ENCODE results near the gene PCDHB9.
"Not testable (repeated sequence)": the region's sequence is repeated elsewhere in the genome, so short reads cannot be mapped to it uniquely, and the experiment has no call there.

The PCDHB9 gene

GRCh38 chr5:141179371-141179770 lies 7.6 kb upstream of the PCDHB9 start:
- Mint-ChIP-seq H3K9me3 (peaks cover 13 to 24% of the 10 kb centered on the region in 2 donors), H3K27me3 (peaks cover 23% of the 10 kb centered on the region)
- not testable (repeated sequence) for H3K27ac Mint-ChIP-seq, ATAC-seq, DNase-seq, H3K4me3 Mint-ChIP-seq, H3K4me1 Mint-ChIP-seq

GRCh38 chr5:141179876-141180275 lies 7.1 kb upstream of the PCDHB9 start:
- ATAC-seq, H3K4me3 Mint-ChIP-seq, DNase-seq, H3K4me1 Mint-ChIP-seq, H3K27ac Mint-ChIP-seq: not testable (repeated sequence)
- Mint-ChIP-seq H3K27me3 (peaks cover 28% of the 10 kb centered on the region), H3K9me3 (peaks cover 13 to 26% of the 10 kb centered on the region in 2 donors)

GRCh38 chr5:141180313-141180712 lies 6.6 kb upstream of the PCDHB9 start:
- H3K9me3 Mint-ChIP-seq, result peaks cover 13 to 24% of the 10 kb centered on the region in 2 donors
- no peak for DNase-seq
- peaks cover 33% of the 10 kb centered on the region for H3K27me3 Mint-ChIP-seq
- H3K4me3 Mint-ChIP-seq, result no peak overlapping the region
- H3K4me1 Mint-ChIP-seq, result no peaks in the 10 kb centered on the region
- ATAC-seq, result no peak
- no peak overlapping the region for H3K27ac Mint-ChIP-seq

- no peak for DNase-seq
- no peak within 1 kb of the TSS for H3K27ac Mint-ChIP-seq
- peaks cover 42% of the 10 kb centered on the region for H3K27me3 Mint-ChIP-seq
- H3K4me1 Mint-ChIP-seq, result no peaks in the 10 kb centered on the region
- H3K4me3 Mint-ChIP-seq, result no peak within 1 kb of the TSS
- H3K9me3 Mint-ChIP-seq, result peaks cover 18 to 24% of the 10 kb centered on the region in 2 donors
- no peak for ATAC-seq
These were observed 4.7 kb upstream of the PCDHB9 start, which contains the start of gene PCDHB16 for GRCh38 chr5:141182248-141182647. PCDHB16 (plus strand) TSS chr5:141182387; CDS start chr5:141182560, 173 bp downstream.

- H3K4me1 Mint-ChIP-seq, DNase-seq, H3K27ac Mint-ChIP-seq, H3K4me3 Mint-ChIP-seq, ATAC-seq: not testable (repeated sequence)
- peaks cover 24 to 26% of the 10 kb centered on the region in 2 donors for H3K9me3 Mint-ChIP-seq
- H3K27me3 Mint-ChIP-seq, result peaks cover 59% of the 10 kb centered on the region
These were observed 2.7 kb upstream of the PCDHB9 start for GRCh38 chr5:141184117-141184855.

GRCh38 chr5:141188682-141189081 lies 1.7 kb downstream of the PCDHB9 start:
- H3K27me3 Mint-ChIP-seq, result peaks cover 76% of the 10 kb centered on the region
- ATAC-seq, H3K27ac Mint-ChIP-seq, H3K4me1 Mint-ChIP-seq, H3K4me3 Mint-ChIP-seq, DNase-seq: not testable (repeated sequence)
- H3K9me3 Mint-ChIP-seq, result peaks cover 17 to 25% of the 10 kb centered on the region in 2 donors

- not testable (repeated sequence) for H3K4me1 Mint-ChIP-seq, DNase-seq
- H3K27me3 Mint-ChIP-seq, result peaks cover 77% of the 10 kb centered on the region
These were observed 2.2 kb downstream of the PCDHB9 start for GRCh38 chr5:141189131-141189530.

GRCh38 chr5:141192110-141192725 lies 5.3 kb downstream of the PCDHB9 start, which contains the start of gene PCDHB10:
PCDHB10 (plus strand) TSS chr5:141192353; CDS start chr5:141192553, 200 bp downstream.
- Mint-ChIP-seq H3K27me3 (peaks cover 56% of the 10 kb centered on the region), H3K4me3 (no peak within 1 kb of the TSS), H3K4me1 (no peaks in the 10 kb centered on the region), H3K27ac (no peak within 1 kb of the TSS), H3K9me3 (peaks cover 19 to 24% of the 10 kb centered on the region in 2 donors)
- no peak for ATAC-seq
- DNase-seq, result peak in 1 of 2 donors; percentile 20

More at GRCh38 chr5:141189131-141189530, 2.2 kb downstream of the PCDHB9 start:
- not testable (repeated sequence) for H3K4me3 Mint-ChIP-seq, H3K27ac Mint-ChIP-seq, ATAC-seq
- H3K9me3 Mint-ChIP-seq, result peaks cover 16 to 25% of the 10 kb centered on the region in 2 donors

- H3K4me3 Mint-ChIP-seq, H3K27ac Mint-ChIP-seq, ATAC-seq, H3K4me1 Mint-ChIP-seq, DNase-seq: not testable (repeated sequence)
- peaks cover 42% of the 10 kb centered on the region for H3K27me3 Mint-ChIP-seq
- peaks cover 25 to 45% of the 10 kb centered on the region in 2 donors for H3K9me3 Mint-ChIP-seq
These were observed 7.4 kb downstream of the PCDHB9 start for GRCh38 chr5:141194332-141194731.

GRCh38 chr5:141196363-141196762 lies 9.4 kb downstream of the PCDHB9 start:
- DNase-seq (no peak), ATAC-seq (no peak)
- no peaks in the 10 kb centered on the region for H3K4me1 Mint-ChIP-seq
- H3K27me3 Mint-ChIP-seq, result peaks cover 44% of the 10 kb centered on the region
- H3K27ac Mint-ChIP-seq, result no peak overlapping the region
- peaks cover 25 to 53% of the 10 kb centered on the region in 2 donors for H3K9me3 Mint-ChIP-seq
- no peak overlapping the region for H3K4me3 Mint-ChIP-seq

GRCh38 chr5:141199359-141200235 lies 12.6 kb downstream of the PCDHB9 start, which contains the start of gene PCDHB11:
PCDHB11 (plus strand) TSS chr5:141199627; CDS start chr5:141199775, 148 bp downstream.
- DNase-seq (no peak), ATAC-seq (no peak)
- Mint-ChIP-seq H3K27ac (no peak within 1 kb of the TSS), H3K4me3 (no peak within 1 kb of the TSS), H3K9me3 (peaks cover 14 to 61% of the 10 kb centered on the region in 2 donors), H3K27me3 (peaks cover 39% of the 10 kb centered on the region), H3K4me1 (no peaks in the 10 kb centered on the region)

GRCh38 chr5:141201126-141201525 lies 14.2 kb downstream of the PCDHB9 start:
- H3K9me3 Mint-ChIP-seq, result peaks cover 14 to 58% of the 10 kb centered on the region in 2 donors
- peaks cover 49% of the 10 kb centered on the region for H3K27me3 Mint-ChIP-seq
- ATAC-seq, H3K4me3 Mint-ChIP-seq, H3K27ac Mint-ChIP-seq, DNase-seq, H3K4me1 Mint-ChIP-seq: not testable (repeated sequence)

- not testable (repeated sequence) for ATAC-seq, H3K4me1 Mint-ChIP-seq, H3K4me3 Mint-ChIP-seq, H3K27ac Mint-ChIP-seq, DNase-seq
- H3K27me3 Mint-ChIP-seq, result peaks cover 49% of the 10 kb centered on the region
- peaks cover 14 to 53% of the 10 kb centered on the region in 2 donors for H3K9me3 Mint-ChIP-seq
These were observed 14.7 kb downstream of the PCDHB9 start for GRCh38 chr5:141201646-141202045.

- H3K4me3 Mint-ChIP-seq, result no peak within 1 kb of the TSS
- peaks cover 0 to 12% of the 10 kb centered on the region in 2 donors for H3K9me3 Mint-ChIP-seq
- DNase-seq, result no peak
- no peaks in the 10 kb centered on the region for H3K4me1 Mint-ChIP-seq
- H3K27ac Mint-ChIP-seq, result no peak within 1 kb of the TSS
- ATAC-seq, result no peak
- H3K27me3 Mint-ChIP-seq, result peaks cover 56% of the 10 kb centered on the region
These were observed 21.5 kb downstream of the PCDHB9 start, which contains the start of gene PCDHB12 for GRCh38 chr5:141208478-141208877. PCDHB12 (plus strand) TSS chr5:141208719; CDS start chr5:141208908, 189 bp downstream.

GRCh38 chr5:141210281-141210680 lies 23.3 kb downstream of the PCDHB9 start:
- not testable (repeated sequence) for ATAC-seq, H3K4me3 Mint-ChIP-seq, H3K27ac Mint-ChIP-seq, H3K4me1 Mint-ChIP-seq, DNase-seq
- Mint-ChIP-seq H3K27me3 (peaks cover 67% of the 10 kb centered on the region), H3K9me3 (peaks cover 2 to 18% of the 10 kb centered on the region in 2 donors)
